DMS153 treated with DMSO at 0.1 percent for 48 hours (cell line): ENCODE measurements around the gene ZNF407.

Source experiments
- DNase-seq: peaks from one replicate; lab custom pipeline; 2025; ENCODE audit not compliant: unreplicated experiment; lab: John Stamatoyannopoulos, UW

Gene ZNF407

GRCh38 chr18:75109319-75109691 is 511.6 kb downstream of the ZNF407 start:
- DNase-seq, result no peak

GRCh38 chr18:75109819-75110218 is 512.1 kb downstream of the ZNF407 start:
- no peak for DNase-seq

GRCh38 chr18:75110311-75110710 is 512.6 kb downstream of the ZNF407 start:
- no peak for DNase-seq

- DNase-seq, result no peak
These were observed 513.3 kb downstream of the ZNF407 start for GRCh38 chr18:75110846-75111415.

- DNase-seq, result no peak
These were observed 514.1 kb downstream of the ZNF407 start for GRCh38 chr18:75111760-75112159.

- DNase-seq, result no peak
These were observed 514.8 kb downstream of the ZNF407 start for GRCh38 chr18:75112186-75113096.

- DNase-seq, result no peak
These were observed 515.8 kb downstream of the ZNF407 start for GRCh38 chr18:75113455-75113854.

- DNase-seq, result no peak
These were observed 516.6 kb downstream of the ZNF407 start for GRCh38 chr18:75114231-75114764.
